Lower lobe of right lung (tissue), 2 donors: Measurements from ENCODE around the gene ANK3. TPM values are rescaled to one million over a fixed set of nuclear protein-coding genes. Genes with fewer than 3 reads are reported as not detected.

Source experiments
- ATAC-seq, 2 donors: fragments of 200-7000 bp; cut with Tn5 transposase; one replicate each; pipeline ENCODE4 v1.9.1; 2020 to 2022; ENCODE audit warnings: mild to moderate bottlenecking in 2 of 2, moderate library complexity in 2 of 2
- DNase-seq: peaks from one replicate; pipeline ENCODE4 v3.0.0-alpha.2; 2020
- H3K27ac ChIP-seq: fragments of 200-600 bp; one replicate; pipeline ENCODE4 v1.8.0; 2022
- H3K27me3 ChIP-seq: fragments of 200-600 bp; one replicate; pipeline ENCODE4 v1.8.0; 2022; ENCODE audit warnings: low read depth
- H3K36me3 ChIP-seq: fragments of 200-600 bp; one replicate; pipeline ENCODE4 v1.8.0; 2022; ENCODE audit warnings: mild to moderate bottlenecking
- H3K4me1 ChIP-seq: fragments of 200-600 bp; one replicate; pipeline ENCODE4 v1.8.0; 2022
- H3K4me3 ChIP-seq: fragments of 200-600 bp; one replicate; pipeline ENCODE4 v1.8.0; 2022; ENCODE audit warnings: mild to moderate bottlenecking
- H3K9me3 ChIP-seq: fragments of 200-600 bp; one replicate; pipeline ENCODE4 v1.8.0; 2022
- intact Hi-C: fragments of 100-400 bp; cut with DNase I; formaldehyde crosslinking; loops from one replicate; pipeline ENCODE4 v1.11.0; 2022
- total RNA-seq: library from RNA; stranded (reverse); fragmentation: NEBNext Ultra II Directional; extraction: Animal tissue kit (Norgen Biotek cat#: 25700); gene quantifications from one replicate; pipeline ENCODE4 v1.2.1, GENCODE V29; 2021
- TF ChIP-seq, protein P1 (sequence below): fragments of 200-600 bp; IDR thresholded peaks from one replicate; pipeline ENCODE4 v1.8.0; 2022; ENCODE audit warnings: antibody characterized with exemption, mild to moderate bottlenecking
- donor health status: DM: no; HTN: yes; CAD: no; lungs with severe emphysema.

The ANK3 gene
- total RNA-seq, 1 donor from 2014 or later = 75.9 TPM

DNA sequence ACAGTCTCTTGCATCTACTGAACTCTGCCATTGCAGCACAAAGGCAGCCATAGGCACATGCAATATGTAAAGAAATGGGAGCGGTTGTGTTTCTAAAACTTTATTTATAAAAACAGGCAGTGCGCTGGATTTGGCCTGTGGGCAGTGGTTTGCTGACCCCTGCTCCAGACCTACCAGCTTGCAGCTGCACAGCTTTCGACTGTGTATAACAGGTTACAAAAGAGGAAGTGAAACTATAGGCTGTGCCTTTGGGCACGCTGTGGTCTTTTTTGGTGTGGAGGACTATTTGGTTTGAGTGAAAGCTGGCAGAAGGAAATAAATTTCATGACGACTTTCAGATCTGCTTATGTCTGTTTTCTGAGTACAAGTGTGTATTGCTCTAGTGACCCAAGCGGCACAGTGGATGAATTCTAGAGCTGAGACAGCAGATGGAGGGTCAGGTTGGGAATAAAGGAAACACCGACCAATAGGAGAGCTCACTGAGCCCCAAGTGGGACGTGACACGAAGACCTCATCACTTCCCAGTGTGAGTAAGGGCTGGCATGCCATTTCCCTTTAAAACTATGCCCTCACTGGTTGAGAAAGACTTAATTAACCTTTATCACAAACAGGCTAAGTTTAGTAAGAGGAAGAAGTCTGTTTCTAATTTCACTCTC is 152.7 kb downstream of the ANK3 start:
- DNase-seq = peak; percentile 77
- intact Hi-C loops = no loop called here
- H3K27ac ChIP-seq = peak overlapping the region; percentile 54
- H3K4me1 ChIP-seq = peaks cover 21% of the 10 kb centered on the region
- no peaks in the 10 kb centered on the region for H3K9me3 ChIP-seq
- peak; percentile 83 to 94 for ATAC-seq
- no peaks in the 10 kb centered on the region for H3K36me3 ChIP-seq
- TF ChIP-seq, protein P1, sequence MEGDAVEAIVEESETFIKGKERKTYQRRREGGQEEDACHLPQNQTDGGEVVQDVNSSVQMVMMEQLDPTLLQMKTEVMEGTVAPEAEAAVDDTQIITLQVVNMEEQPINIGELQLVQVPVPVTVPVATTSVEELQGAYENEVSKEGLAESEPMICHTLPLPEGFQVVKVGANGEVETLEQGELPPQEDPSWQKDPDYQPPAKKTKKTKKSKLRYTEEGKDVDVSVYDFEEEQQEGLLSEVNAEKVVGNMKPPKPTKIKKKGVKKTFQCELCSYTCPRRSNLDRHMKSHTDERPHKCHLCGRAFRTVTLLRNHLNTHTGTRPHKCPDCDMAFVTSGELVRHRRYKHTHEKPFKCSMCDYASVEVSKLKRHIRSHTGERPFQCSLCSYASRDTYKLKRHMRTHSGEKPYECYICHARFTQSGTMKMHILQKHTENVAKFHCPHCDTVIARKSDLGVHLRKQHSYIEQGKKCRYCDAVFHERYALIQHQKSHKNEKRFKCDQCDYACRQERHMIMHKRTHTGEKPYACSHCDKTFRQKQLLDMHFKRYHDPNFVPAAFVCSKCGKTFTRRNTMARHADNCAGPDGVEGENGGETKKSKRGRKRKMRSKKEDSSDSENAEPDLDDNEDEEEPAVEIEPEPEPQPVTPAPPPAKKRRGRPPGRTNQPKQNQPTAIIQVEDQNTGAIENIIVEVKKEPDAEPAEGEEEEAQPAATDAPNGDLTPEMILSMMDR = no peak
- H3K4me3 ChIP-seq = no peak overlapping the region
- H3K27me3 ChIP-seq = no peaks in the 10 kb centered on the region

DNA sequence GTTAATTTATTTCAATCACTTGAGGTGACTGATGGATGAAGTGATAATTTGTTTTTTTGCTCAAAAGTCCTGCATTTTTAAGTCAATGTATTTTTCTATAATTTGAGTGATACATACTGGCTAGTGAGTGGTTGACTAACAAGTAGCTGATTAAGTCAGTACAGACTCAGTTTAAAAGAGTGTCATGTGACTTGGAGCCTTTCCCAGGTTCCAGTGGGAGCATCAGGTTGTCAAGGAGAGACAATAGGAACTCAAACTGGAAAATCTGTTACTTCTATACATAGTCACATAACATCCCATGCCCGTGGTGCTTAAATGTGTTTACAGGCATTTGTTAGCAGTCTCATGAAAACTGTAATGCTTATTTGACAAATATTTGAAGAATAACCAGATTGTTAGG is 154.7 kb downstream of the ANK3 start:
- Histone ChIP-seq H3K27ac (no peak overlapping the region), H3K4me3 (no peak overlapping the region), H3K27me3 (no peaks in the 10 kb centered on the region), H3K4me1 (peaks cover 21% of the 10 kb centered on the region), H3K36me3 (no peaks in the 10 kb centered on the region), H3K9me3 (no peaks in the 10 kb centered on the region)
- intact Hi-C loops = no loop called here
- TF ChIP-seq, protein P1 = no peak
- ATAC-seq (no peak), DNase-seq (no peak)

DNA sequence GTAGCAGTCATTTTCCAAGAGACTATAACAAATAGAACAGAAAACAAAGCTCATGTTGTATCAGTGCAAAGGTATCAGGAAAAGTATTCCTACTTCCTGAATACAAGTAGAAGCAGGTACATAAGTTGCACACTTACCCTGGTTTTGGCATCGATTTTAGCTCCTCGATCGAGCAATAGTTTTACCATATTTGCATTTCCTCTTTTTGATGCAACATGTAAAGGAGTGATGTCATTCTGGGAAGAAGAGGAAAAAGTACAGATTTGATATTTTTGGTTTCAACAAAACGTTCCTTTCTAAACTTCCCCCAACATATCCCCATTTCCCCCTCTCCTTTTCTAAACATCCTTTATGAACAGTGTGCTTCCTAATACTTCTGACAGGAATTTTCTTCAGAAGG is 155.1 kb downstream of the ANK3 start:
- no peak for ATAC-seq
- Histone ChIP-seq H3K4me1 (peaks cover 21% of the 10 kb centered on the region), H3K27ac (no peak overlapping the region), H3K36me3 (no peaks in the 10 kb centered on the region), H3K27me3 (no peaks in the 10 kb centered on the region), H3K9me3 (no peaks in the 10 kb centered on the region), H3K4me3 (no peak overlapping the region)
- no peak for DNase-seq
- TF ChIP-seq, protein P1 = no peak
- intact Hi-C loops = no loop called here

DNA sequence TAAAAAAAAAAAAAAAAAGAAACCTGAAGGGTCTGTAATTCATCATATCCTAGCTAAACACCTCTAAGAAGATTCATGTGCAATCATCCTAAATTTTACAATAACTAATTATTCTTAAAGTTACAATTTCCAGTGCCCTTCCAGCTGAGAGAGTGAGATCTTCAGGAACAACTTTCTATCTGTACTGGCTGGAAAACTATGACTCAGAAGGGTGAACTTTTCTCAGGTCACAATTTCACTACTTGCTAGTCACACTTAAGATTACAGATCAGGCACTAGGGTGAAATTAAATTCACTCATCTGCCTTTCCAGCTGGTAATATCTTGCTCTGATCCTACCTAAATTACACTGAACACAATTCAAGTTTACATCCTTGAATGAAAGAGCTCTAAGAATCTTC is 158.8 kb downstream of the ANK3 start:
- no peaks in the 10 kb centered on the region for H3K9me3 ChIP-seq
- TF ChIP-seq, protein P1 = no peak
- no peaks in the 10 kb centered on the region for H3K27me3 ChIP-seq
- ATAC-seq = no peak
- H3K27ac ChIP-seq = no peak overlapping the region
- intact Hi-C loops = no loop called here
- H3K4me3 ChIP-seq = no peak overlapping the region
- no peaks in the 10 kb centered on the region for H3K36me3 ChIP-seq
- H3K4me1 ChIP-seq = no peaks in the 10 kb centered on the region
- DNase-seq = no peak

DNA sequence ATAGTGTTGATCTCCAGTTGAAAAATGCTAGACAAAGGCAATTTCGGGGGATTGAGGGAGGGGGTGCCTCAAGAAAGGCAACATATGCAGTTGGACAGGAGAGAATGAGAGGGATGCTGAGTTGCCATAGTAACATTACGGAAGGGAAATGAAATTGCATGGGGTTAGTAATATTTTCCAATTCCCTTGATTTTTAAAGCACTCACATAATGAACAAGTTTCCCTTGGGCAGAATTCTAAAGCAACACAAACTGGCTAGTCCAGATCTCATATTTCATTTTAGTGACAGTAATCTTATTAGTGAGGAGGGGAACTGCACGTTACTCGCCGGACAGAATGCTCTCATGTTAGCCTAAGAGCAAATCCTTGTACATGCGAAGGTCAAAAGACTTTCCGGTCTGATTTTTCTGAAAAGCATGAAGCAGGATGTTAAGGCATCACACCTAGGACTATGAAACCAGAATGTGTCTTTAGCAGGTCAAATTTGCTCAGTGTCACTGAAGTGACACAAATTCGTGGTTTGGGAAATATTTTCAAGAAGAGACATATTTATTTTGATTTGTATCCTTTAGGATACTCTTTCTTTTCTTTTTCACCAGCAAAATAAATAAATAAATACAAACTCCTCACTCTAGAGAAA is 165.5 kb downstream of the ANK3 start:
- ATAC-seq = no peak
- Histone ChIP-seq H3K4me1 (no peaks in the 10 kb centered on the region), H3K4me3 (no peak overlapping the region), H3K27ac (no peak overlapping the region), H3K27me3 (no peaks in the 10 kb centered on the region), H3K36me3 (no peaks in the 10 kb centered on the region), H3K9me3 (no peaks in the 10 kb centered on the region)
- DNase-seq = no peak
- TF ChIP-seq, protein P1 = no peak
- intact Hi-C loops = no loop called here
